ENCODE data around the gene PACRG.

DNA sequence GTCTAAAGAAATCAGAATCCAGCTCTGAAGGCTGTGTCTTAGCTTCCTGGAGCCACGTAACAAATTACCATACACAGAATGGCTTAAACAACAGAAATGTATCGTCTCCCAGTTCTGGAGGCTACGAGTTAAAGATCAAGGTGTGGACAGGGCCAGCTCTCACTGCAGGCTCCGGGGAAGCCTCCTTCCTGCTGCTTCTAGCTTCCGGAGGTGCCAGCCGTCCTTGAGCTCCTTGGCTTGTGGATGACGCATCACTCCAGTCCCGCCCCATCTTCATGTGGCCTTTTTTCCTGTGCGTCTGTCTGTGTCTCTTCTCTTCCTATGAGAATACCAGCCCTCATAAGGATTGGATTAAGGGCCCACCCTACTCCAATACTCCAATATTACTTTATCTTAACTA, 367.6 kb downstream of the PACRG start:
- TF ChIP-seq GATA2 (IDR thresholded peaks at IDR 0.05; ENCODE audit: low read depth, low read length) (no peak), GATA3 (IDR thresholded peaks at IDR 0.05; ENCODE audit: low read depth, low read length) (no peak)
